A673 (cell line): ENCODE measurements around the gene DIS3L2. TPM values are rescaled to one million over a fixed set of nuclear protein-coding genes. Genes with fewer than 3 reads are reported as not detected.

ENCODE experiments used
- BruUV-seq: library from RNA; stranded (reverse); fragments of 400-500 nt; replicated peaks from 2 replicates; lab custom pipeline; 2021; lab: Mats Ljungman, UMichigan
- CTCF ChIA-PET: fragments of 300-600 bp; sonication (Branson Sonifier 250); formaldehyde crosslinking; loops from one replicate; lab custom pipeline; 2022; ENCODE audit warnings: antibody characterized with exemption; lab: Charles Lee
- POLR2A ChIA-PET: fragments of 300-600 bp; sonication (Branson Sonifier 250); formaldehyde crosslinking; loops from one replicate; lab custom pipeline; 2022; ENCODE audit warnings: antibody characterized with exemption; ENCODE audit not compliant: low non-redundant PET; lab: Charles Lee
- DNase-seq: peaks from one replicate; pipeline ENCODE4 v3.0.0-alpha.2; 2015; ENCODE audit warnings: low spot score
- H3K27ac ChIP-seq: fragments of 200-600 bp; sonication (generic); 2 replicates; pipeline ENCODE4 v1.5.1; 2016; ENCODE audit warnings: mixed run types, low read depth, mild to moderate bottlenecking, mixed read lengths, antibody characterized with exemption, low read length; ENCODE audit not compliant: poor library complexity, severe bottlenecking
- H3K27me3 ChIP-seq: fragments of 200-600 bp; sonication (generic); replicated peaks from 2 replicates; pipeline ENCODE4 v1.6.1; 2017; ENCODE audit warnings: mixed run types, low read depth, mild to moderate bottlenecking, mixed read lengths, antibody characterized with exemption, low read length; ENCODE audit not compliant: insufficient read depth, poor library complexity
- H3K36me3 ChIP-seq: fragments of 200-600 bp; sonication (generic); 2 replicates; pipeline ENCODE4 v1.6.1; 2016; ENCODE audit warnings: mixed run types, mild to moderate bottlenecking, mixed read lengths, antibody characterized with exemption, low read length; ENCODE audit not compliant: insufficient read depth, poor library complexity, severe bottlenecking
- H3K4me1 ChIP-seq: fragments of 200-600 bp; sonication (generic); 2 replicates; pipeline ENCODE4 v1.6.1; 2017; ENCODE audit warnings: mixed run types, mild to moderate bottlenecking, mixed read lengths, antibody characterized with exemption, low read length; ENCODE audit not compliant: insufficient read depth, poor library complexity, severe bottlenecking
- H3K4me3 ChIP-seq: fragments of 200-600 bp; sonication (generic); 2 replicates; pipeline ENCODE4 v1.5.1; 2016; ENCODE audit warnings: low read depth, mixed run types, mild to moderate bottlenecking, mixed read lengths, low read length; ENCODE audit not compliant: poor library complexity, severe bottlenecking
- H3K9me3 ChIP-seq: fragments of 200-600 bp; sonication (generic); 2 replicates; pipeline ENCODE4 v1.6.1; 2016; ENCODE audit warnings: mixed run types, low read depth, mild to moderate bottlenecking, mixed read lengths, antibody characterized with exemption, low read length; ENCODE audit not compliant: poor library complexity, severe bottlenecking
- CTCF ChIP-seq: fragments of 300-800, 200-600 bp; sonication (generic); conservative IDR thresholded peaks from 2 replicates; pipeline ENCODE4 v1.5.1; 2017; ENCODE audit warnings: low read depth, mild to moderate bottlenecking, antibody characterized with exemption, low read length, moderate library complexity, mixed read lengths
- EZH2 ChIP-seq: fragments of 200-600 bp; sonication (generic); IDR thresholded peaks from 2 replicates; pipeline ENCODE4 v1.6.1; 2017; ENCODE audit warnings: borderline replicate concordance, low read depth, mild to moderate bottlenecking, mixed read lengths, antibody characterized with exemption, low read length; ENCODE audit not compliant: poor library complexity, severe bottlenecking
- intact Hi-C: fragments of 100-400 bp; cut with micrococcal nuclease; formaldehyde crosslinking; loops from one replicate; pipeline ENCODE4 v1.10.0; 2022; ENCODE audit not compliant: unreplicated experiment
- total RNA-seq: library from RNA; stranded (reverse); gene quantifications from 2 replicates; pipeline ENCODE4 v1.2.3, GENCODE V29; 2021

Gene DIS3L2
- total RNA-seq, 1 experiment from 2014 or later: 38.7 TPM

GRCh38 chr2:231996797-231997540 is 35.5 kb downstream of the DIS3L2 start:
- intact Hi-C loops: no loop called here
- POLR2A ChIA-PET: no interaction called here
- Histone ChIP-seq H3K27me3 (no peaks in the 10 kb centered on the region), H3K9me3 (no peaks in the 10 kb centered on the region), H3K4me1 (peaks cover 6% of the 10 kb centered on the region), H3K4me3 (no peak overlapping the region), H3K36me3 (no peaks in the 10 kb centered on the region), H3K27ac (no peak overlapping the region)
- TF ChIP-seq EZH2: no peak
- no TSS peak for BruUV-seq
- CTCF ChIA-PET: no interaction called here
- no peak for DNase-seq

GRCh38 chr2:231998046-231998445 is 36.5 kb downstream of the DIS3L2 start:
- BruUV-seq: no TSS peak
- no peak for DNase-seq
- no peaks in the 10 kb centered on the region for H3K9me3 ChIP-seq
- no peaks in the 10 kb centered on the region for H3K36me3 ChIP-seq
- H3K27ac ChIP-seq: no peak overlapping the region
- POLR2A ChIA-PET: no interaction called here
- H3K4me1 ChIP-seq: peaks cover 6% of the 10 kb centered on the region
- H3K27me3 ChIP-seq: no peaks in the 10 kb centered on the region
- no peak overlapping the region for H3K4me3 ChIP-seq
- CTCF ChIA-PET: no interaction called here
- TF ChIP-seq CTCF (no peak), EZH2 (no peak)
- intact Hi-C loops: no loop called here

- no peaks in the 10 kb centered on the region for H3K27me3 ChIP-seq
- TF ChIP-seq CTCF (no peak), EZH2 (no peak)
- no peak overlapping the region for H3K4me3 ChIP-seq
- no peak for DNase-seq
- H3K27ac ChIP-seq: no peak overlapping the region
- BruUV-seq: no TSS peak
- no peaks in the 10 kb centered on the region for H3K9me3 ChIP-seq
- intact Hi-C loops: no loop called here
- ChIA-PET CTCF (no interaction called here), POLR2A (no interaction called here)
- peaks cover 6% of the 10 kb centered on the region for H3K4me1 ChIP-seq
- no peaks in the 10 kb centered on the region for H3K36me3 ChIP-seq
These were observed 38.9 kb downstream of the DIS3L2 start for GRCh38 chr2:232000439-232000838.

- intact Hi-C loops: no loop called here
- TF ChIP-seq CTCF (no peak), EZH2 (no peak)
- Histone ChIP-seq H3K27ac (no peak overlapping the region), H3K9me3 (no peaks in the 10 kb centered on the region), H3K36me3 (no peaks in the 10 kb centered on the region), H3K27me3 (no peaks in the 10 kb centered on the region), H3K4me1 (peaks cover 6% of the 10 kb centered on the region), H3K4me3 (no peak overlapping the region)
- ChIA-PET CTCF (no interaction called here), POLR2A (no interaction called here)
- no TSS peak for BruUV-seq
- no peak for DNase-seq
These were observed 39.6 kb downstream of the DIS3L2 start for GRCh38 chr2:232001073-232001472.
